ENCODE data around the gene TRABD2B.
"Not testable (repeated sequence)": the region's sequence is repeated elsewhere in the genome, so short reads cannot be mapped to it uniquely, and the experiment has no call there.

Gene TRABD2B

GRCh38 chr1:47965816-47966215 lies 31.4 kb downstream of the TRABD2B start:
- no peak for DNase-seq

DNA sequence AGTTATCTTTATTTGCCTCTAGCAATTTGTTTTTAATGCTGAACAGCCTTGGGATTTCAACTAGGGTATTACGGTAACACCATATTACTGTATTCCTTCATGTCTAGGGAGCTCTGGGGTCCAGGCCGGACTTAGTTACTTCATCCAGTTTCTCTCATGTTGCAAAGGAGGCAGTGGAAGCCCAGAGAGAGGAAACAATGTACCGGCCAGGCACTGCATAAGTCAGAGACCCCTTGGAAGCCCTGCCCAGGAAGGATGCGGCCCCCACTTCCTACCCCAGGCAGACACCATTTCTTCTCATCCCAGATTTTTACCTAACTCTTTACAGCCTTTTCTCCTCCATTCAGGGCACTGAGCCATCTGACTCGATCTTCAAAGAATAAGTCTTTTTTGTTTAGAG lies 32.5 kb downstream of the TRABD2B start:
- DNase-seq: no peak

DNA sequence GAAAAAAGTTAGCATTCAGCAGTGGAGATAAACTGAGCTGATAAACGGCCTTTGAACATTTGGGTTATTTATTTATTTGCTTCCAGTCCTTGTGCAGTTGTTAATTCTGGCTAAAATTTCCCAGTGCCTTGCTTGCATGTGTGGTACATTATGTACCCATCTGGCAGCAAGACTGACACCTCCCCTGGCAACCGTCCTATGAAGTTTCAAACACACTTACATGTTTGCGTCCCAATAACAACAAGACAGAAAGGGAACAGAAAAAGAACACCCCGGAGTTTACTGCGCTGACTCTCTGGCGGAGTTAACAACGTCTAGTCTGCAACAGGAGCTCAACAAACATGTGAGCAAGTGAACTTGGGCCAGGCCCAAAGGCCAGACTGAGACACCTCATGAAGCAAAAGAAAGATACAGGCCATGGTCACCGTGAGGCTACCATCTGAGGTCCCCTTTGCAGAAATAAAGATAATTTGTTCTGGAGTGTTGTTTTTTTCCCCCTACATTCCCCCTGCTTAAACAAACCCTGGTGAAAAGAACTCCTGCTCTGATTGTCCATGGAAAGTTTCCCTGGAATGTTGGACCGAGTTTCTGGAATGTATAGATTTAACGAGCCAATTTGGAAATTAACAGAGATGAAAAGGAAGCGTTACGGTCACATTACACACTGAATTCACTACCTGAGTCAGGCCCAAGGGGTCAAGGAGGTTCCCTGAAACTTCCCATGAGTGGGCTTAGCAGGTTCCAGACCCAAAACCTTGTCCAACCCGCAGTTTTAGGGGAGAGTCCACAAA lies 33.4 kb downstream of the TRABD2B start:
- DNase-seq: no peak

- no peak for DNase-seq
These were observed 34.3 kb downstream of the TRABD2B start for GRCh38 chr1:47962750-47963492.

DNA sequence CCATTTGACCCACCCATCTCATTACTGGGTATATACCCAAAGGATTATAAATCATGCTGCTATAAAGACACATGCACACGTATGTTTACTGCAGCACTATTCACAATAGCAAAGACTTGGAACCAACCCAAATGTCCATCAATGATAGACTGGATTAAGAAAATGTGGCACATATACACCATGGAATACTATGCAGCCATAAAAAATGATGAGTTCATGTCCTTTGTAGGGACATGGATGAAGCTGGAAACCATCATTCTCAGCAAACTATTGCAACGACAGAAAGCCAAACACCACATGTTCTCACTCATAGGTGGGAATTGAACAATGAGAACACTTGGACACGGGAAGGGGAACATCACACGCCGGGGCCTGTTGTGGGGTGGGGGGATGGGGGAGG lies 35.4 kb downstream of the TRABD2B start:
- not testable (repeated sequence) for DNase-seq

DNA sequence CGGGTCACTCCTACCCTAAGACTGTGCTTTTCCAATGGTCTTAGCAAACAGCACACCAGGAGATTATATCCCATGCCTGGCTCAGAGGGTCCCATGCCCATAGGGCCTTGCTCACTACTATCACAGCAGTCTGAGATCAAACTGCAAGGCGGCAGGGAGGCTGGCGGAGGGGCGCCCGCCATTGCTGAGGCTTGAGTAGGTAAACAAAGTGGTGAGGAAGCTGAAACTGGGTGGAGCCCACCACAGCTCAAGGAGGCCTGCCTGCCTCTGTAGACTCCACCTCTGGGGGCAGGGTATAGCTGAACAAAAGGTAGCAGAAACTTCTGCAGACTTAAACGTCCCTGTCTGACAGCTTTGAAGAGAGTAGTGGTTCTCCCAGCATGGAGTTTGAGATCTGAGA lies 40.7 kb downstream of the TRABD2B start:
- not testable (repeated sequence) for DNase-seq

- DNase-seq: no peak
These were observed 43.5 kb downstream of the TRABD2B start for GRCh38 chr1:47953661-47954060.

DNA sequence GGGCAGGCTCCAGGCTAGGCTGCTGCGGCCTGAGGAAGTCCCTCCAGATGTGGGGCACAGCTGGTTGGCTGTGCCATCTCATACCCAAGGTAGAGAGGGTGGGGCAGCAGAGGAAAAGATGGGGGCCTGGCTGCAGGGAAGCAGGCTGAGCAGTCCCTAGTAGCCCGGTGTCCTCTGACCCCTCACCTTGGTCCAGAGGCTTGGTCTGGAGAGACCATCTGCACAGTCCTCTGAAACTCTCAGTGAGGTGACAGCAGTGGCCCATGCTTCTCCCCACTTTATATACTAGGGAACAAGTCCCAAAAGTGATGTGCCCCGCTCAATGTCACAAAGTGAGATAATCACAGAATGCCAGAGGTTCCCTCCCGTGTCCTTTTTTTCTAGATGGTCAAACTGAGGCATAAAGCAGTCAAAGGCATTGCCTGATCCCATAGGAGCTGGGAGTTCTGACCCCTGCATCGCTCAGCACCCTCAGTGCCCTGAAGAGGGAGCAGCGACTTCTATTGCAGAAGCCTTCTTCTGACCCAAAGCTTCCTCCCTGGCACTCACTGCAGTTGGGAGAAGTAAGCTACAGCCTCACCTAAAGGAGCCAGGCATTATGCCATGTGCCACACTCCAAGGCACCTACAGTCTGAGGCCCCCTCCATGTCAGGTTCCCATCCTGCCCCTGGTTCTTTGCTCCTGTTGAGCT lies 45.5 kb downstream of the TRABD2B start:
- no peak for DNase-seq

DNA sequence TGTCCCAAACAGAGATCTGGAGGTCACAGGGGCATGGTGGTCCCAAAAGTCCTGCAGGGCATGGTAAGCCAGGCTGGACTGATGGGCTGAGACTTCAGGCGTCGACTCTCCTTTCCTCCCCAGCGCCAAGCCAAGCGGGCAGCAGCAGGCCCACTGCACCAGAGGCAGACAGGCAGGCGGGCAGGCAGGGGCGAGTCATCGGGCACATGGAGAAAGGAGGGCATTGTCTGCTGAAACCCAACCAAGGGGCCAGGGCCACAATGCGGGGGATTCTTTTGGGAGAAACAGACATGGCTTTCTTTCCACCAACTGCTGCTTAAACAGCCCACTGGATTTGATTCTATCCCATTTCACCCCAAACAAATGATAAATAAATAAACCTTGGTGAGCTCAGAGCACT lies 46.2 kb downstream of the TRABD2B start:
- DNase-seq: no peak

GRCh38 chr1:47950471-47950870 lies 46.7 kb downstream of the TRABD2B start:
- DNase-seq: no peak

GRCh38 chr1:47948126-47948525 lies 49.1 kb downstream of the TRABD2B start:
- no peak for DNase-seq

DNA sequence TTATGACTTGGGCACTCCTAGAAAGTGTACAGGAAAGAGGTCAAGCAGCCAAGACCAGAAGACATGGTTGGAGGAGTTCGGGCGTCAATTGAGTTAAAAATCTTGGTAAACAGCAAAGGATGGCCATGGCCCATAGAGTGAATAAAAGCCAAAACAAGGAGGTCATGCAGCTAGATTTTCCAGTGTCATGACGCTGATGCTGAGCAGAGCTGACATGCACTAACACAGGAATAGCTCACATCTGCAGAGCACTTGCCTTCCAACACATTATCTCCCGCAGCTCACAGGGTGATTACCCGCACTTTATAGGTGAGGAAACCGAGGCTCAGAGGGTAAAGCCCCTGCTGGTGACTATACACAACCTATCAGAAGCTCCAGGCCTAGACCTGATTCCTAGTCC lies 49.7 kb downstream of the TRABD2B start:
- DNase-seq: no peak

DNA sequence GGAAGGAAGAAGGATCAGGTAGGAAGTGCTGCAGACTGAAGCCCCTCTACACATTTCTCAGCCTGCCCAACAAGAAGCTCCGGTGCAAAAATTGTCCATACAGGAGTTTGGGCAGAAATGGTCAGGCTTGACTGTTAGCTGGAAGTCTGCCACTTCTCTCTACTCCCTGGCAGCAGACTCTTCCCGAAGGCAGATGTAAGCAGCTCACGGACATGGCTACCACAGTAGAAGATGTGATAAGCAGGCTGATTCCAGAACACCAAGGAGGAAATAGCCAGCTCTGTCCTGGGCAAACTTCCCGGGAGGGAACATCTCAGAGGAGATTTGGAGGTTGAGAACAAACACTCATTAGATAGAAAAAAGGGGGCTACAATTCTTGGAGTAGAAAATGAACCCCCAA lies 52.6 kb downstream of the TRABD2B start:
- no peak for DNase-seq

- DNase-seq: no peak
These were observed 55.0 kb downstream of the TRABD2B start for GRCh38 chr1:47942240-47942629.

DNA sequence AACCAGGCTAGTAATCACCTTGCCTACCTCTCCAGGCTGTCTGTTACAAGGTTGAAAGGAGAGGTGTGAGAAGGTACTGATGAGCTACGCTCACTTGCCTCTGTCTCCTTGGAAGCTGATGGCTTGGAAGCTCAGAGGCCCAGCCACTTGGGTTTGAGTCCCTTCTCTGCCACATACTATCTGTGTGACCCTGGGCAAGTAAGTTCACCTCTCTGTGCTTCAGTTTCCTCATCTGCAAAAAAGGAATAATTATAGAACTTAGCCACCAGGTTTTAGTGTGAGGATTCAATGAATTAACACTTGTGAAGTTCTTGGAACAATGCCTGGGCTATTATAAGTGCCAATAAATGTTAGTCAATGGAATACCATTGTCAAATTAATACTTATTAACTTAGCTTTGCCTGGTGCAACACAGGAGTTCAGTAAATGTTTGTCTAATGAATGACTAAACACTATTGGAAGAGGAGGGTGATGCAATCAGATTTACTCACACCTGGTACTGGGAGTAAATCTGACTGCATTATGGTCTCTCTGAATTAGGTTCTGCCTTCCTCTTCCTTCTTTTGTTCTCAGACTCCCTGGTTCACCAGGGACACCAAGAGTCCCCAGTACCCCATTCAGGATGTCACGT lies 55.5 kb downstream of the TRABD2B start:
- no peak for DNase-seq

DNA sequence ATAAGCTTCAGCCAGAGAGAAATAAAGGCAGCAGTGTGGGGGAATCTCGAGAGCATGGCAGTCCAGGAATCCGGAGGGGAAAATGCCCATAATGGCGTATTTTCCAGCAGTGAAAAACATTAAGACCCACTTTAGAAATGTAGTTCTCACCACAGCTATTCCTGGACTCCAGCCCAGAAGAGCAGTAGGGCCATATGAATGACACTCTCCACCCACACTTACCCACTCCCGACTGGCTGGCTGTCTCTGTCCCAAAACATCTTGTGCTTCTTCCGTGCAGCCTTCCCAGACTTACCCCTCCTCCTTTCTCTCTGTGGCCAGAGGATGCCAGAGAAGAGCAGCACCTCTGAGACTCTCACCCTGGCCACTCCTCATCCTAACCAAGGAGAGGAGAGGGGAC lies 56.4 kb downstream of the TRABD2B start:
- no peak for DNase-seq

- DNase-seq: no peak
These were observed 56.9 kb downstream of the TRABD2B start for GRCh38 chr1:47940326-47940725.

DNA sequence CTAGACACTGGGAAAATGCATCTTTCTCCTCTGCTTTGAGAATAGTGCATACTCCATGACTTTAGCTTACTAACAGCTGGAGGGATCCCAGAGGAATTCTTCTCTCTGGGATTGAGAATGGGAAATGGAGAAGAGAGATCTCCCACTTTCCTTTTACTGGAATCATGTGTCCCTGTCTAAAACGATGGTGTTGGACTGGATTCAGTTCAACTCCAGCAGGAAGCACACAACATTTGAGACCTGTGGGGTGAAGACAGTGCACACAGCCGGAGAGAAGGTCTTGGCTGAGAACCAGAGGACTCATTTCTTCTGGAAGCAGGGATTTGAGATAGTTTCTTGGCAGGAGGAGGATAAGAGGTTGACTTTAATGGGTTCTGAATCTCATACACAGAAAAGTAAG lies 58.7 kb downstream of the TRABD2B start:
- no peak for DNase-seq

DNA sequence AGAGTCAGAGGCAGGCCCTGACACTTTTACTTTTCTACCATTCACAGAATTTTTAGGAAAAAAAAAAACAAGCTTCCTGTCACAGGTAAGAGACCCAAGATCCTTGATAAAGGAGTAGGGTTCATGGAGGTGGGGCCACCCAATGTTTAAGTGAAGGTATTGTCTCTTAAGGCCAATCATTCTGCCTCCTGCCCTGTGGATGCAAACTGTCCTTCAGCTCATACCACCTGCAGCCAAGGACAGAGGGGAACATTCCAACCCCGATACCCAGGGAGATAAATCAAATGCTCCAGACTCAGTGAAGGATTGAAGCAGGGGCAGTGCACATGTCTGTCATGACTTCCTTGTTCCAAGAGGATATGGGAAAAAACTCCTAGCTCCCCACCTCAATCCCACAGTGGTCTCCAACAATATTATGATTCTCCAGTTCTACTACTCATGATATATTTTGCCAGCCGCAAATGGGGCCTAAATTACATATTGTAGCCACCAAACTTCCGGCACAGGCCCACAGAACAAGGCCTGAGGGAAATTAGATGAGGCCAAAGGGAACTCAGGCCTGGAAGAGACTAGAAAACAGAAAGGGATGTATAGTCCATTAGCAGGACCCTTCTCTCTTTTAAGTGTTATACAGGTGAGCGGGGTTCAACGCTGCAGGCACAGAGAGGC lies 59.5 kb downstream of the TRABD2B start:
- no peak for DNase-seq

GRCh38 chr1:47936916-47937551 lies 60.2 kb downstream of the TRABD2B start:
- no peak for DNase-seq

DNA sequence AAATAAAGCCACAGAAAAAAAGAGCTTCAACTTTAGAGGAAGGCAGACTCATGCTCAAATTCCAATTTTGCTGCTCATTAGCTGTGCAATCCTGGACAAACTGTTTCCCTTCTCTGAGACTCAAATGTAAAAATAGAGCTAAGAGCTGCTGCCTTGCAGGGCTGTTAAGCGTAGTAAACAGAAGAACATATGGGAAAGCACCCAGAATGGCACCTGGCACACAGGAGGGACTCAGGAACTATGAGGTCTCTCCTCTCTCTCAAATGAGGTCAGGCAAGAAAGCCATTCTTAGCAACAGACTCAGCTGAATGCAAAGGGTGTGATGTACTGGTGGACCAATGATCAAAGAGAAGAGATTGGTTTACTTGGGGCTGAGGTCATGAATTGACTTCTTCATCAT lies 61.3 kb downstream of the TRABD2B start:
- no peak for DNase-seq

GRCh38 chr1:47935163-47935562 lies 62.0 kb downstream of the TRABD2B start:
- DNase-seq: no peak
